Stimulated activated CD4-positive, alpha-beta T cell treated with anti-CD3 and anti-CD28 coated beads, Interleukin-15, amount 100 ng/mL, for 24 hours (primary cell): ENCODE data around the gene LRTM2.

Source experiments
- DNase-seq: peaks from one replicate; pipeline ENCODE4 v3.0.0-alpha.2; 2020

LRTM2 gene

GRCh38 chr12:1870998-1871917 lies 50.9 kb downstream of the LRTM2 start:
- no peak for DNase-seq

GRCh38 chr12:1872001-1872400 lies 51.6 kb downstream of the LRTM2 start:
- DNase-seq, result no peak

- no peak for DNase-seq
Measured at GRCh38 chr12:1872448-1872847, 52.1 kb downstream of the LRTM2 start.

GRCh38 chr12:1873531-1874510 lies 53.5 kb downstream of the LRTM2 start:
- DNase-seq, result no peak

GRCh38 chr12:1875608-1876007 lies 55.2 kb downstream of the LRTM2 start:
- no peak for DNase-seq

GRCh38 chr12:1876086-1876485 lies 55.7 kb downstream of the LRTM2 start:
- DNase-seq, result no peak

GRCh38 chr12:1877169-1877878 lies 57.0 kb downstream of the LRTM2 start:
- DNase-seq, result no peak

GRCh38 chr12:1878214-1878613 lies 57.8 kb downstream of the LRTM2 start:
- DNase-seq, result no peak

GRCh38 chr12:1878695-1879094 lies 58.3 kb downstream of the LRTM2 start:
- DNase-seq, result no peak

GRCh38 chr12:1879633-1880032 lies 59.3 kb downstream of the LRTM2 start:
- DNase-seq, result no peak

GRCh38 chr12:1880153-1880845 lies 59.9 kb downstream of the LRTM2 start:
- no peak for DNase-seq

GRCh38 chr12:1880876-1881275 lies 60.5 kb downstream of the LRTM2 start:
- DNase-seq, result no peak

- no peak for DNase-seq
Measured at GRCh38 chr12:1881301-1881700, 60.9 kb downstream of the LRTM2 start.

- no peak for DNase-seq
Measured at GRCh38 chr12:1881936-1882335, 61.6 kb downstream of the LRTM2 start.

- no peak for DNase-seq
Measured at GRCh38 chr12:1882405-1882804, 62.0 kb downstream of the LRTM2 start.

GRCh38 chr12:1882850-1883470 lies 62.6 kb downstream of the LRTM2 start:
- no peak for DNase-seq

GRCh38 chr12:1883513-1883912 lies 63.1 kb downstream of the LRTM2 start:
- no peak for DNase-seq

GRCh38 chr12:1884651-1885050 lies 64.3 kb downstream of the LRTM2 start:
- DNase-seq, result no peak

GRCh38 chr12:1885082-1885596 lies 64.8 kb downstream of the LRTM2 start:
- DNase-seq, result no peak

- DNase-seq, result no peak
Measured at GRCh38 chr12:1885599-1886245, 65.4 kb downstream of the LRTM2 start.
